HG03103 (cell line): ENCODE data around the gene ESR1.
"Not testable (repeated sequence)": the region's sequence is repeated elsewhere in the genome, so short reads cannot be mapped to it uniquely, and the experiment has no call there.

Experiments
- ATAC-seq: cut with Tn5 transposase; IDR thresholded peaks from one replicate; pipeline ENCODE4 v1.9.1; 2021; ENCODE audit warnings: low read depth; ENCODE audit not compliant: unreplicated experiment

ESR1 gene

DNA sequence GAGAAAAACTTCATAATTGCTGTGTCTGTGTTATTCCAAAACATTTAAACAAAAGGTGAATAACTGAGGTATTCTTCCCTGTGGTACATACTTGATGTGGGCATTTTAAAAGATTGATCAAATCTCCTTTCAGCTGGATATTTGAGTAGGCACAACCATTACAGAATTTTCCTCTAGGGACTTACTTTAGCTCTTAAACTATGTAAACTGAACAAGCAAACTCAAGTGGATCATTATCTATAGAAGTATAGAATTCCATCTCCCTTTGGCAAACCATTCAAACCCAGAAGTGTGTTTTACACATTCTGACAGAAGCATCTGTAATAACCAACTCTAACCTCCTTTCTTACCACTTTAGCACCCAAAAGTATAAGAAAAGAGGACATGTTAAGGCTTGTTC lies 241.4 kb downstream of the ESR1 start:
- ATAC-seq, result no peak

DNA sequence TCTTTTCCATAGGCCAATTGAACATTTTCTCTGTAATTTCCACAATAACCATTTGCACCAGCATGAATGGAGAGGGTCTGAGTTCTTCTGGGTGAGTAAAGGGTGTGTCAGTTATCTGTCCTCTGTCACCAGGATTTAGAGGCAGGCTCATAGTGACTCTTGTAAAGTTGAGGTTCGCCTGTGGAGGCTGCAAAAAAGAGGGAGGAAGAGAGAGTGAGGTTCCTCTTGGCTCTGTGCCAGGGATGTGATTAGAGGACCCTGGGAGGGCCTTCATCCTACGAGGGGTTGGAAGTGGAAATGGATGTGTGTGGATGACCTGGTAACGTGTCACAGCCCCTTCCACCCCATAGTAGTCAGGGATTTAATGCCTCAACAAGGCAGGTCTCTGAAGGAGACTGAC lies 242.0 kb downstream of the ESR1 start:
- ATAC-seq, result no peak

DNA sequence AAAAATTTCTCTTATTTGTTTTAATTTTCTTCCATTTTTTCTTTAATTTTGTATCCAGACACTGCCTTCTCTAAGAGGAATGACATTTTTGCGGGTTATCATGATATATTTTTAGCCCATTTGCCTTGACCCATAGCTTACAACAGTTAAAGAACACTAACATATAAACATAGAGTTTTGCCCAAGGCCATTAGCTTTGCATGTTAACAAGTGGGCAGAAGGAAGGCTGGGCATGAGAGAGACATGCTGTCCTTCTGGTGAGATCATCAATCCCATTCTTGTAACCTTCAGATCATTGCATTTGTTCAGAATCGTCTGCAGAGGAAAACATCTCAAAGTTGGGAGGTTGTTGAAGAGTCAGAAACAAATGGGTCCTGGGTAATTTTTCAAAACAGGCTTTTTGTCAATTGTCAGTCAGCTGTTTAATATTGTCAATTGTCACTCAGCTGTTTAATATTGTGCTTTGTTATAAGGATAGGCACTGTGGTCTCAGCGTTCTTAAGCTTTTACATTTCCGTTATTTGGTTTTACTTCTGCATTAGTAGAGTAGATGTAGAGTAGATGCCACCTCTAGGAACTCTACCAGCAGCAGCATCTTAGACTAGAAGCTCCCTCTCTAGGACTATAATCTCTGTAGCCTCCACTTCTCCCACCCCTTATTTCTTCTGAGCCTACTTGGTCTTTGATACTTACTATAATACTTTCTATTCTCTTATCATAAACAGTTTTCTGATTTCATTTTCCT lies 243.1 kb downstream of the ESR1 start:
- no peak for ATAC-seq

DNA sequence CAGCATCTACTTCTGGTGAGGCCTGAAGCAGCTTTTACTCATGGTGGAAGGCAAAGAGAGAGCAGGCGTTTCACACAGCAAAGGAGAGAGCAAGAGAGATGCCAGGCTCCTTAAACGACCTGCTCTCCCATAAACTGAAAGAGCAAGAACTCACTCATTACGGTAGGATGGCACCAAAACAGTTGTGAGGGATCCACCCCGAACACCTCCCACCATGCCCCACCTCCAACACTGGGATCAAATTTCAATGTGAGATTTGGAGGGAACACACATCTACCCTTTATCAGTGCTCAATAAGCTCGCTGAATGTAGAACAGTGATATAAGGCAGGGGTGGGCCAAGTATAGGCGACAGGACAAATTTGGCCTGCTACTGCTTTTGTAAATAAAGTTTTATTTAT lies 244.6 kb downstream of the ESR1 start:
- no peak for ATAC-seq

DNA sequence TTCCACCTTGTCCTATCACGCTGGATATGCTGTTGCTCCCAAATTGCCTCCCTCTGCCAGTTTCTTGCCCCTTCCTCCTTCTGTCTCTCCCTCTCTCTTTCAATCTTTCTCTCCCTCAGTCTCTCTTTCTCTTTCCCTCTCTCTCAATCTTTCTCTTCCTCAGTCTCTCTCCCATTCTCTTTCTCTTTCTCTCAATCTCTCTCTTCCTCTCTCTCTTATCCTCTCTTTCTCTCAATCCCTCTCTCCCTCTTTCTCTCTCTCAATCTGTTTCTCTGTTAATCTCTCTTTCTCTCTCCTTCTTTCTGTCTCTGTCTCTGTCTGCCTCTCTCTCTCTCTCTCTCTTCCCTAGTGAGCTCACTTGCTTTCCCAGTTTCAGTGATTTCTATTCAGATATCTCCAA lies 245.8 kb downstream of the ESR1 start:
- ATAC-seq, result no peak

DNA sequence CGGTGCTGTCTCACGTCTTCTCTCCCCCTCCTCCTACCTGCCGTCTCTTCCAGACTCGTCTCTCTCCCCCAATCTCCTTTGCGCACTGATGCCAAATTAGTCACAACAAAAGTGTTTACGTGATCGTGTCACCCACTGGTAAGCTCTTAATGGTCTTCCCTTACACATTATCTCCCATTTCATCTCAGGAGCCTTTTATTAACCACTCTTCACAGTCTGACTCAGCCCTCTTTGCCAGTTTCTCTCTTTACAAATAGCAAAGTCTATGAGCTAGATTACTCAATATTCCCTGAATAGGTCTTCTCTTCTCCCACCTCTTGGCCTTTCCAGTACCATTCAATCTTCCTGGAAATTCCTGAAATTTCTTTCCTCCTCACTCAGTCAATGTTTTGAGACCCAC lies 247.0 kb downstream of the ESR1 start:
- no peak for ATAC-seq

DNA sequence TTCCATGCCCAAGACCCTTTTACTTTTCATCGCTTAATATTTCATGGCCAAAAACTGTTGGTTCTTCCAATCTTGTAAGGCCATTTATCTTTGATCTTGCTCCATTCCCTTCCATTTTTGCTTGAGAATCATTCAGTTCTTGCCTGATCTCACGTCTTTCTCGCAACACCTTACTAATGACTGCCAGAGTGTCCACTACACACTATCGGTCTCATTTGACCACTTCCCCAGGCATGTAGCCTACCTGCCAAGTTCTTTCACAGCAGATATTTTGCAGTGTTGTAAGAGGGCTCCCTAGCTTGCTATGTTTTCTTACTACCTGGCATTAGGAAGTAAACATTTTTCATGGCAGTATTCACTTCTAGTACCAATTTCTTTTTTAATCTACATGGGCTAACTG lies 248.0 kb downstream of the ESR1 start:
- ATAC-seq, result no peak

DNA sequence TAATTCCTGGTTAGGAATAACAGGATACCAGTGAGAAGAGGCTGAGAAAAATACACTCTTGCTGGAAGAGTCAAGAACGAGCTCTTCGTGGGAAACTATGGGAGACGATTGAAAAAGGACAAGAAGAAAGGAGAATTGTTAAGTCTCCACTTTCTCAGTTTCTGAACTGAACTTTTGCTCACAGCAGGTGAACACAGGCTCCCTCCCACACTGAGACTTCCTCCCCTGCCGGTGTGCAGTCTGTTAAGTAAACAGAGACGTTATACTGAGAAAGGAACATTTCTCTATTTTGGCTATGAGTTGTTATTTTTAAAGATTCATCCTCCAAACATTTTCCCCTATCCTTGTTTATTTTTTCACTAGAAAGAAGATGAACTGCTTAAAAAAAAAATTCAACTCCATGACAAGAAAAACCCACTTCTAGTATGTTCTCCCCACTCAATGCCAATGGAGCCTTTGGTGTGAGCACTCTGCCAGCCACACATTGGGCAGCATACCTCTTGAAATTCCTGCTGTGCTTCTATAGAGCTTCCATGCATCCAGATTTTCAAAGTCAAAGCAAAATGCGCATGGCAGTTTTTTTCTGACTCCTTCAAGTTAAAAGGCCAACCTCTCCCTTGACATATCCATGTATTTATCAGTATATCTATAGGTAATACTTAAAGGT lies 250.5 kb downstream of the ESR1 start:
- no peak for ATAC-seq

DNA sequence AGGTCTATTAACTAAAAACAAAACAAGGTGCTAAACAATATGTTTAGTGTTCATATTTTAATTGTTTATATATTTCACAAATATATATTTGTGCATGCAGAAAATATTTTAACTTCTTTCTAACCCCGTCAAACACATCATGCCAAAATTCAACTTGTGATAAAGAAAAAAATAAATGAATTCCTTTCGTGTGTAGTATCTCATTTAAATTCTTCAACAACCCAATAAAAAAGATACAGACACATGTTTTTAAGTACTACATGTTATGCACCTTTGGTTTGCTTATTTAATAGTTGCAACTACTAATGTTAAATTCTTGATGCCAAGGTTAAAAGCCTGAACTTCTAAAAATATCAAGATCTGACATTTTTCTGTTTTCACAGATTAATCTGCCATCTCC lies 252.4 kb downstream of the ESR1 start:
- ATAC-seq, result no peak

DNA sequence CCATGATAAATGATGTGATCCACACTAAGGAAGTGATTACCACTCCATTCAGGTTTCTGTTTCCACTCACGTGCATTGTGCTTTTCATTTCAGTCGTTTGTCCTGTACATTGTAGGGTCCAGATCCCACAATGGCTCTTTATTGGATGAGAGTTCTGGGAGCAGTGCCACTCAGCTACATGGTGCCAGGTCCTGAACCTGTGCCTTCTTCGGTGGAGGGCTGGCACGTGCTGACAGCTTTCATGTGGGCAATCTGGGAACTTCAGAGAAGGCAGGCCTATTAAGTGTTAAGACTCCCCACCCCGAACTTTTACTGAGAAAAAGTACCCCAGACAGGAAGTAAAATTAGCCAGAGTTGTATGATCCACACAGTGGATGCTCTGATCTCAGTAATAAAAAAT lies 255.0 kb downstream of the ESR1 start:
- no peak for ATAC-seq

DNA sequence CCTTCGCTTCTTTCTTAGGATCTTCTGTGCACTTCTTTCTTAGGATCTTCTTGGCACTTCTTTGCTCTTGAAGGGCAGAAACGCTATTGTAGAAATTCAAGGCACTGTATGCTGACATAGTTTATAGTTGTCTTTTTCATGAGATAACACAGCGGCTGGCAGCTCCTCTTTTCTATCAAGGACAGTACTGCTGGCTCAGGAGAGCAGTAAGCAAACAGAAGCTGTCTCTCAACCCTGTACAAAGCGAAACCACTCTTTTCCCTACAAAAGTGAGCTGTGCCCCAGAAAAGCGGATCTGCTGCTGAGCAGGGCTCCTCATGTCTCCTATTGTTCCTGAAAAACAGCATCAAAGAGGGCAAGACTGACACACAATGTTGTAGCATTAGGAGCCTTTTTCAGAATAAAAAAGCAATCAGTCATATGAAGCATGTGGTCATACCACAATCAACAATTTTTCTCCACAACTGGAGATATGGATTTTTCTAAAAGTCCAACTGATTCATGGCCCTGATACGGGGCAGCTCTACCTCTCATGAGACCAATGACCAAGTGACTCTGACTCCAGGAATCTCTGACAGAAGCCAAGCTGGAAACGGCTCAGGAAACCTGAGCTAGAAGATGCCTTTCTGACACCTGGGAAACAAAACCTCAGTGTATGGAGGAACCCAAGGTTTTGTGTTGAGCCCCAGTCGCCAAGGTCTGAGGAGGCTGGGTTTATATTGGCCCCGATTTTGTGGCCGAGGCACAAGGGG lies 255.9 kb downstream of the ESR1 start:
- no peak for ATAC-seq

DNA sequence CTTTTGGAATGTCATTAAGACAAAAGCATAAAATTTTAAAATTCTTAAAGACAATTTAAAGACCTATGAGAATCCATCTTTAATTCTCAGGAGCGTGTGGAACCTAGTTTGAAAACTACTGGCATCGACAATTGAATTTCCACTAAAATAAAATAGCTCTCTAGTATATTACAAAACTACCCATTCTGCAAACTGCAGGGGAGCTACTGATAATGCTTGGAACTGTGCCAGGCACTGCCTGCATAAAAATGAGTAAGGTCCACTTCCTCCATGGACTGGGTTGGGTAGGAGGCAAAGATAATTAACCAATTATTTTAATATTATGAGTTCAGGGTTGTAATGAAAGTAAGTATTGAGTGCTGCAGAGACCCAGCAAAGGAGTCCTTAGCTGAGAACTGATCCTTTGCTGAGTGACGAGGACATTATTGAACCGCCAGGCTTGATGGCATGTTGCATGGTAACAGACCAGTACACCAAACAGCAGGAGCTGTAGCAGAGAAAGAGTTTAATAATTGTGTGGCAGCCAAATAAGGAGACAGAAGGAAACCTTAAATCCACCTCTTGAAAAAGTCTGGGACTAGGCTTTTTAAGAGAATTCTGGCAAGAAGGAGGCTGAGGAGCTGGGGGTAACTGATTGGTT lies 261.3 kb downstream of the ESR1 start:
- ATAC-seq, result no peak

DNA sequence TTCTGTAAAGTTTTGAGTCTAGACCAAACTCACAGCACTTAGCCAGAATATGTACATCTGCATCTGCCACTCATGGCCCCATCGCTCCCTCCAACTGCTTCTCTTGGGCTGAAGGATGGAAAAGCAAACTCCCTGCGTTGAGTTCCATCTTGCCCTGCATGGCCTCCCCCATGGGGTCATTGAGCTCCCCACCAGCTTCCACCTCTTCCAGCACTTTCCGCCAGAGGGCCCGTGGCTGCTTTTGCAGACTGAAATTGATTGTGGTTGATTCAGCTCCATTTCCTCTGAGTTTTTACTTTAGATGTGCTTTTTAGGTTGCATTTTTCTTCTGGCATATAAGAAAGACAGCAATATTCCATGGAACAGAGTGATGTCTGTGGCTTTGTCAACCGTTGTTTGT lies 263.1 kb downstream of the ESR1 start:
- no peak for ATAC-seq

DNA sequence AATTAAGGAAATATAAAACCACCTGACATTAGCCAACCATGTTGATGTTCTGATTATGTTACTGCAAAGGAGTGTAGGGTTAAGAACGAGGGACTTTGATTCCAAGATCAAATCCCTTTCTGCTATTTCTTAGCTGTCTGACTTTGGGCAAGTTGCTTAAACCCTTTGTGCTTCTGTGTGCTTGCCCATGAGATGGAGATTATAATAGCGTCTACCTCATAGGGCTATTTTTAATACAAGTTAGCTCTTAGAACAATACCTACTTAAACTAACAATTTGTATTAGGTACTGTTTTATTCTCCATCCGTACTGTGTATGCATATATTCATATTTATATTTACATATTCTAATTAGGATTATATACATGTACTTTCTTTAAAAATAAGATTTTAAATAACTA lies 263.8 kb downstream of the ESR1 start:
- no peak for ATAC-seq

DNA sequence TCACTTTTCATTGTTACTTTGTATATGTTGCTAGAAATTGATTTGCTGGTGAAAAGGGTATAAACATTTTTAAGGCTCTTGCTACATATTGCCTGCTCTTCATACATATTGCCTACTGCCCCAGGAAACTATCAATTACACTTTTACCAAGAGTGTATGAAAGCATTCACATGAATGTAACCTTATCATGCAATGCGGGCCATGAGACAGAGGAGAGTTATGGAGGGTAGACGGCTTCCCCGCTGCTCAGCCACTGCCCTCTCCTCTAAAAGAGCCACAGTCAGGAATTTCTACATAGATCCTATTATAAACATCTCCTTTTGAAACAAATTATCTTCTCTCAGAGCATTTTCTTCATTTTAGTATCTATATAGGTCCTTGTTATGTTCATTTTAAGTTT lies 264.4 kb downstream of the ESR1 start:
- no peak for ATAC-seq

DNA sequence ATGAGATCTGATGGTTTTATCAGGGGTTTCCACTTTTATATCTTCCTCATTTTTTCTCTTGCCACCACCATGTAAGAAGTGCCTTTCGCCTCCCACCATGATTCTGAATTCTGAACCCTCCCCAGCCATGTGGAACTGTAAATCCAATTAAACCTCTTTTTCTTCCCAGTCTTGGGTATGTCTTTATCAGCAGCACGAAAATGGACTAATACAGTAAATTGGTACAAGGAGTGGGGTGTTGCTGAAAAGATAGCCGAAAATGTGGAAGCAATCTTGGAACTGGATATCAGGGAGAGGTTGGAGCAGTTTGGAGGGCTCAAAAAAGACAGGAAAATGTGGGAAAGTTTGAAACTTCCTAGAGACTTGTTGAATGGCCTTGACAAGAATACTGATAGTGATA lies 268.8 kb downstream of the ESR1 start:
- ATAC-seq, result not testable (repeated sequence)

DNA sequence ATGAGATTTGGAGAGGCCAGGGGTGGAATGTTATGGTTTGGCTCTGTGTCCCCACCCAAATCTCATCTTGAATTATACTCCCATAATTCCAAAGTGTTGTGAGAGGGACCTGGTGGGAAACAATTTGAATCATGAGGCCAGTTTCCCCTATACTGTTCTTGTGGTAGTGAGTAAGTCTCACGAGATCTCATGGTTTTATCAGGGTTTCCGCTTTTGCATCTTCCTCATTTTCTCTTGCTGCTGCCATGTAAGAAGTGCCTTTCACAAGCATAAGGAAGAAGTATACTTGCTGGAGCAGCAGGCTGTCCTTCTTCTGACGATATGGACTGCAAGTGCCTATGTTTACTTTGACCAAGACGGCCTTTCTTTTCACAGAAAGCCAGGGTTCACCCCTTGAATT lies 270.5 kb downstream of the ESR1 start:
- no peak for ATAC-seq

DNA sequence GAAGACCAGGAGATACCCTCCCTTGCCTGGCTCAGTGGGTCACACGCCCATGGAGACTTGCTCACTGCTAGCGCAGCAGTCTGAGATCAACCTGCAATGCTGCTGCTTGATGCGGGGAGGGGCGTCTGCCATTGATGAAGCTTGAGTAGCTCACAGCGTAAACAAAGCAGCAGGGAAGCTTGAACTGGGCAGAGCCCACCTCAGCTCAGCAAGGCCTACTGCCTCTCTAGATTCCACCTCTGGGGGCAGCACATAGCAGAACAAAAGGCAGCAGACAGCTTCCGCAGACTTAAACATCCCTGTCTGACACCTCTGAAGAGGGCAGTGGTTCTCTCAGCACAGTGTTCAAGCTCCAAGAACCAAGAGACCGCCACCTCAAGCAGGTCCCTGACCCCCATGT lies 271.3 kb downstream of the ESR1 start:
- no peak for ATAC-seq

DNA sequence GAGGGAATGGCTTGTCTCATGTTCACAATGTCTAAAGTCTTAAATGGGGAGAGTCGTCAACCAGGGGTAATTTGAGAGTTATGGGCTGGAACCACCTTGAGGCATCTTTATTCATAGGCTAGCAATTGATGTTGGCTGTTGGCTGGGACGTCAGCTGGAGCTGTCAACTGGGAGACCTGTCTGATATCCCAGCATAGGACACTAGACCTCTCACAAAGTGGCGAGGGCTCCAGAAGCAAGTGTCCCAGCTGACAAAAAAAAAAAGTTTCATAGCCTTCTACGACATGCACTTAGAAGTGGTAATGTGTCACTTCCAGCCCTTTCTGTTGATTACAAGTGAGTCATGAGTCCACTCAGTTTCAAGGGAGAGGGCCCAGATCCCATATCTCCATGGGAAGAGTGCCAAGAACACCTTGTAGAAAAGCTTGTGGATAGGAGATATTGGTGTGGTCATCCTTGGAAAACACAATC lies 278.0 kb downstream of the ESR1 start:
- ATAC-seq, result no peak

DNA sequence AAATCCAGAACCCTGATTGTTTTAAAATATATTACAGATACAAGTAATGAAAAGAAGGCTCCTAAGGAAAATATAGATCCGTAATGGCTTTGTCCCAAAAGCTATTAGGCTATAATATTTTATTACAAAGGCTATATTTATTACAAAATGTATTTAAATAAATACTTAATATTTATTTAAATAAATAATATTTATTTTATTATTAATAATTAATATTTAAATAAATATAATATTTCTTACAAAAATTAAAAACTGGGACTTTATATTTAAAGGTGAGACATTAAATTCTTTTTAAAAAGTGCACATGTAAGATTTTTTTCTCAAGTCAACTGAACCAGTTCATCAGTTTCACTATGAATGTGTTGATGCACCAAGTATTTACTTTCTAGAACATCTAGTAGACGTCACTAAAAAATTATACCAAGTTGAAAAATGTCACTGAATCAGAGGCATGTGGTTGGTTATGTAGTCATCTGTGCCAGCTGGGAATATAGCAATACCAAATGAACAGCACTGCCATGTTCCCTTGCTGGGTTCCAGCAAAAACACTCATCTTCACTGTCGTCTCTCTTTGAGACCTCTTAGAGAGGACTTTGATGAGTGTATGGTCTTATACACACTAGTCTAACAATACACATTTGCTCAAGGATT lies 278.9 kb downstream of the ESR1 start:
- no peak for ATAC-seq

DNA sequence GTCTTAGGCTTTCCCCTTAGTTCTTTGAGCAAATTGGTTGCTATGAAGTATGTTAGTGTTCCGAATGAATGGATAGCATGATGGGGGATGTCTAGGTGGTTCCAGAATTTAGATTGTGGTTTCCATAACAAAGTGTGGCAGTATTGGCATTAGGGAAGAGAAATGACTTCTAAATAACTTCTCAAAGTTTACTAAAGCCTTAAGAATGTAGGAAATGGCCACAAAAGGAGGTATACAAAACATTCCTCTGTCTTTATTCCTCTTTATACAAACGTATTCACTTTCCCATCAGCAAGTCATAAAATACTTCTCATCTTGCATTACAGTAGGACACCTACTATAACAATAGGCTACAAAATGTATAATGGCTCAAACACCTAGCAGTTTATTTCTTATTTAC lies 279.6 kb downstream of the ESR1 start:
- ATAC-seq, result no peak
